Astrocyte (in vitro differentiated cells and primary cell): ENCODE results near the gene HSD17B11.

Experiments
- EZH2 ChIP-seq: IDR thresholded peaks from 2 replicates; pipeline ENCODE4 v1.6.1; 2012; ENCODE audit warnings: mild to moderate bottlenecking, low read length, inconsistent platforms; ENCODE audit not compliant: insufficient read depth
- TF ChIP-seq, protein P1 (sequence below): IDR thresholded peaks from 2 replicates; pipeline ENCODE4 v1.5.1; 2011; ENCODE audit warnings: low read depth, mild to moderate bottlenecking, inconsistent platforms, low read length, moderate library complexity; ENCODE audit not compliant: insufficient read depth

- TF ChIP-seq EZH2: no peak
- TF ChIP-seq, protein P1, sequence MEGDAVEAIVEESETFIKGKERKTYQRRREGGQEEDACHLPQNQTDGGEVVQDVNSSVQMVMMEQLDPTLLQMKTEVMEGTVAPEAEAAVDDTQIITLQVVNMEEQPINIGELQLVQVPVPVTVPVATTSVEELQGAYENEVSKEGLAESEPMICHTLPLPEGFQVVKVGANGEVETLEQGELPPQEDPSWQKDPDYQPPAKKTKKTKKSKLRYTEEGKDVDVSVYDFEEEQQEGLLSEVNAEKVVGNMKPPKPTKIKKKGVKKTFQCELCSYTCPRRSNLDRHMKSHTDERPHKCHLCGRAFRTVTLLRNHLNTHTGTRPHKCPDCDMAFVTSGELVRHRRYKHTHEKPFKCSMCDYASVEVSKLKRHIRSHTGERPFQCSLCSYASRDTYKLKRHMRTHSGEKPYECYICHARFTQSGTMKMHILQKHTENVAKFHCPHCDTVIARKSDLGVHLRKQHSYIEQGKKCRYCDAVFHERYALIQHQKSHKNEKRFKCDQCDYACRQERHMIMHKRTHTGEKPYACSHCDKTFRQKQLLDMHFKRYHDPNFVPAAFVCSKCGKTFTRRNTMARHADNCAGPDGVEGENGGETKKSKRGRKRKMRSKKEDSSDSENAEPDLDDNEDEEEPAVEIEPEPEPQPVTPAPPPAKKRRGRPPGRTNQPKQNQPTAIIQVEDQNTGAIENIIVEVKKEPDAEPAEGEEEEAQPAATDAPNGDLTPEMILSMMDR: no peak
These were observed 60.2 kb downstream of the HSD17B11 start for GRCh38 chr4:87330761-87331160.
